ENCODE data around the gene LYSMD2. TPM values are rescaled to one million over a fixed set of nuclear protein-coding genes. Genes with fewer than 3 reads are reported as not detected.

LYSMD2 gene
- total and polyA plus RNA-seq, 2 of the 8 experiments (the other 6 are each of a cell fraction or from before 2014, with no cell fraction given) = 2.2 to 2.7 TPM

- Histone ChIP-seq H4K20me1 (replicated peaks in 1 of 2; ENCODE audit: control insufficient read depth in 1 of 2, insufficient read depth in 2 of 2, low read length in 2 of 2) (peaks cover 2 to 4% of the 10 kb centered on the region in 2 experiments), H2BK12ac (ENCODE audit: low read depth, low read length) (no peak overlapping the region), H2AK5ac (ENCODE audit: low read depth, low read length) (no peak overlapping the region), H4K91ac (replicated peaks; ENCODE audit: insufficient read length, low read length) (no peak overlapping the region), H2BK20ac (ENCODE audit: low read length) (no peak overlapping the region), H2BK120ac (replicated peaks; ENCODE audit: low read depth, low read length) (no peak overlapping the region), H2AFZ (ENCODE audit: low read length) (no peak overlapping the region), H3K36me3 (ENCODE audit: control insufficient read depth in 2 of 4, insufficient read depth in 4 of 4, low read length in 3 of 4) (no peaks in the 10 kb centered on the region), H4K5ac (ENCODE audit: insufficient read length, low read depth, low read length) (no peak overlapping the region), H3K23ac (ENCODE audit: insufficient read length) (no peak overlapping the region), H2BK15ac (ENCODE audit: low read length) (no peak overlapping the region), H3K4me2 (ENCODE audit: insufficient read depth in 1 of 2, low read depth in 2 of 2, low read length in 2 of 2) (peak overlapping the region in 1 of 2 experiments; percentile 76; a peak in 1 of 4 replicates), H3K18ac (ENCODE audit: extremely low read depth, low read length) (no peak overlapping the region), H3K4ac (replicated peaks; ENCODE audit: insufficient read length, low read depth, low read length) (no peak overlapping the region), H3K14ac (ENCODE audit: insufficient read length) (no peak overlapping the region), H3K27me3 (replicated peaks in 1 of 4; ENCODE audit: control insufficient read depth in 3 of 4, extremely low read depth in 1 of 4, insufficient read depth in 3 of 4, low read length in 3 of 4) (peaks cover 13 to 36% (median 25%) of the 10 kb centered on the region in 4 experiments), H3K4me1 (replicated peaks in 1 of 4; ENCODE audit: control insufficient read depth in 3 of 4, insufficient read depth in 4 of 4, low read length in 3 of 4) (peaks cover 0 to 3% (median 0%) of the 10 kb centered on the region in 4 experiments; a peak in 2 of 7 replicates), H3K9me3 (ENCODE audit: insufficient read depth in 2 of 2, low read depth in 1 of 2, low read length in 1 of 2) (no peaks in the 10 kb centered on the region), H2BK5ac (ENCODE audit: low read depth, low read length) (no peak overlapping the region), H3K56ac (replicated peaks; ENCODE audit: insufficient read length, low read depth, low read length) (no peak overlapping the region), H3K23me2 (ENCODE audit: low read depth, low read length) (peaks cover 7% of the 10 kb centered on the region; the same call in 1 of the 2 replicates), H4K8ac (ENCODE audit: extremely low read depth, insufficient read depth, low read length) (no peak overlapping the region), H3K27ac (ENCODE audit: low read depth, low read length) (no peak overlapping the region), H3K79me1 (ENCODE audit: low read depth, low read length) (no peaks in the 10 kb centered on the region; the same call in 1 of the 2 replicates), H3K9ac (replicated peaks in 1 of 4; ENCODE audit: extremely low read depth in 1 of 4, low read depth in 3 of 4, low read length in 3 of 4) (no peak overlapping the region), H3K4me3 (ENCODE audit: extremely low read depth in 1 of 4, insufficient read depth in 2 of 4, low read depth in 3 of 4, low read length in 4 of 4) (peak overlapping the region in 1 of 4 experiments; percentile 75; a peak in 2 of 8 replicates), H3K79me2 (ENCODE audit: control insufficient read depth in 1 of 2, insufficient read depth in 2 of 2, low read length in 2 of 2) (no peaks in the 10 kb centered on the region)
- ChIA-PET POLR2A (ENCODE audit: partially characterized antibody) (interaction anchor here (0.7 to 1.8 kb wide), 2 partner anchors 13 to 16 kb away, joined by 4 to 7 read pairs; partner anchors contain the start of gene LYSMD2), CTCF (ENCODE audit: partially characterized antibody) (interaction anchor here (0.5 to 1.3 kb wide), 5 partner anchors 8 to 49 kb away, joined by 3 to 4 read pairs (median 3); partner anchors contain the start of gene LYSMD2)
- FAIRE-seq = no peak
- no peak for DNase-seq (ENCODE audit: low read depth in 1 of 2, low spot score in 2 of 2)
- 77% methylated on average over 5 of the region's 5 CpGs; no CpG with 5 or more reads in 1 of the 2 experiments for WGBS, 2 experiments (ENCODE audit: extremely low coverage in 1 of 2, insufficient coverage in 1 of 2, insufficient read length in 1 of 2, insufficient replicate concordance in 2 of 2, low coverage in 1 of 2, low lambda C conversion rate in 2 of 2, missing lambda C conversion rate in 1 of 2)
- no peak for TF ChIP-seq CBX5 (IDR thresholded peaks at IDR 0.05; ENCODE audit: low read depth, low read length)
- TF ChIP-seq BRCA1 (IDR thresholded peaks at IDR 0.05; ENCODE audit: low read depth, low read length) = no peak
Measured at GRCh38 chr15:51752888-51753287, 15.4 kb upstream of the LYSMD2 start.

Measured in H1 (cell line).